Measurements from ENCODE around the gene ERCC2.

The ERCC2 gene

GRCh38 chr19:45303269-45304060, 66.9 kb downstream of the ERCC2 start:
- DNase-seq (ENCODE audit: low read depth): no peak
- no peak for TF ChIP-seq CTCF (IDR thresholded peaks at IDR 0.05; ENCODE audit: control insufficient read depth, extremely low read depth, insufficient read depth)
- H3K4me3 ChIP-seq (ENCODE audit: low read depth, low read length): no peak overlapping the region

GRCh38 chr19:45302416-45302815, 68.0 kb downstream of the ERCC2 start:
- no peak for TF ChIP-seq CTCF (IDR thresholded peaks at IDR 0.05; ENCODE audit: control insufficient read depth, extremely low read depth, insufficient read depth)
- H3K4me3 ChIP-seq (ENCODE audit: low read depth, low read length): no peak overlapping the region
- DNase-seq (ENCODE audit: low read depth): no peak

Measured in LNCaP clone FGC (cell line).